Right atrium auricular region (tissue), 2 donors: ENCODE data around the gene KCNAB1. TPM values are rescaled to one million over a fixed set of nuclear protein-coding genes. Genes with fewer than 3 reads are reported as not detected.

Experiments used
- DNase-seq: peaks from one replicate; pipeline ENCODE4 v3.0.0-alpha.2; 2019; ENCODE audit warnings: low spot score
- H3K27ac ChIP-seq, 2 donors: fragments of 200-600 bp; sonication (generic); 1 replicate in 1 of 2; 2 replicates in 1 of 2; pipeline ENCODE4 v1.5.1; 2016 to 2019
- H3K27me3 ChIP-seq, 2 donors: fragments of 200-600 bp; sonication (generic); one replicate each; pipeline versions ENCODE4 v1.5.1 to v1.6.0; 2017 to 2019
- H3K36me3 ChIP-seq: fragments of 200-600 bp; sonication (generic); one replicate; pipeline ENCODE4 v1.5.1; 2016
- H3K4me1 ChIP-seq, 2 donors: fragments of 200-600 bp; sonication (generic); one replicate each; pipeline versions ENCODE4 v1.5.1 to v1.6.0; 2017 to 2019
- H3K4me3 ChIP-seq, 2 donors: fragments of 200-600 bp; sonication (generic); 1 replicate in 1 of 2; 2 replicates in 1 of 2; pipeline ENCODE4 v1.5.1; 2017 to 2019; ENCODE audit warnings: mild to moderate bottlenecking in 1 of 2, moderate library complexity in 1 of 2
- H3K9me3 ChIP-seq, 2 donors: fragments of 200-600 bp; sonication (generic); one replicate each; pipeline ENCODE4 v1.5.1; 2019
- total RNA-seq, 2 donors: library from RNA; depleted of rRNA; stranded (reverse); fragments of >200 nt; gene quantifications; one replicate each; pipeline ENCODE4 v1.1.0, GENCODE V29; 2016
- TF ChIP-seq, protein P1 (sequence below), 2 donors: fragments of 200-600 bp; sonication (generic); IDR thresholded peaks; one replicate each; pipeline ENCODE4 v1.5.1; 2019; ENCODE audit warnings: antibody characterized with exemption in 2 of 2

Gene KCNAB1
- total RNA-seq, 2 donors from 2014 or later: 2.0 to 3.2 TPM

DNA sequence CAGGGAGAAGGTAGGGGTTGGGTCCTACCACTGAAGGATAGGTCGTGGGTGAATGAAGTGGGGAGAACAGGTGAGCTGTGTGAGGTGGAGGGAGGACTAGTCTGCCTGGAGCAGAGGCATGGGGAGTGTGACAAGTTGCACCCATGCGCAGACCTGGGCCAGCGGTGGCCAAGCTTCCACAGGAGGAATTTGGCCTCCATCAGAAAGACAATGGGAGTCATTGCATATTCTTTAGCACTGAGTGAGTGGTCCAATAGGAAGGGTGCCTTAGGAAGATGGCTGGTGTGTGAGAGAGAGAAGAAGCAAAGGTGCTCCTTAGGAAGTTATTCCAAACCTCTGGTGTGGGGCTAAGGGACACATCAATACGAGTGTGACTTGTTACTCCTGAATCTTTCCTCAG, 191.1 kb downstream of the KCNAB1 start:
- TF ChIP-seq, protein P1, sequence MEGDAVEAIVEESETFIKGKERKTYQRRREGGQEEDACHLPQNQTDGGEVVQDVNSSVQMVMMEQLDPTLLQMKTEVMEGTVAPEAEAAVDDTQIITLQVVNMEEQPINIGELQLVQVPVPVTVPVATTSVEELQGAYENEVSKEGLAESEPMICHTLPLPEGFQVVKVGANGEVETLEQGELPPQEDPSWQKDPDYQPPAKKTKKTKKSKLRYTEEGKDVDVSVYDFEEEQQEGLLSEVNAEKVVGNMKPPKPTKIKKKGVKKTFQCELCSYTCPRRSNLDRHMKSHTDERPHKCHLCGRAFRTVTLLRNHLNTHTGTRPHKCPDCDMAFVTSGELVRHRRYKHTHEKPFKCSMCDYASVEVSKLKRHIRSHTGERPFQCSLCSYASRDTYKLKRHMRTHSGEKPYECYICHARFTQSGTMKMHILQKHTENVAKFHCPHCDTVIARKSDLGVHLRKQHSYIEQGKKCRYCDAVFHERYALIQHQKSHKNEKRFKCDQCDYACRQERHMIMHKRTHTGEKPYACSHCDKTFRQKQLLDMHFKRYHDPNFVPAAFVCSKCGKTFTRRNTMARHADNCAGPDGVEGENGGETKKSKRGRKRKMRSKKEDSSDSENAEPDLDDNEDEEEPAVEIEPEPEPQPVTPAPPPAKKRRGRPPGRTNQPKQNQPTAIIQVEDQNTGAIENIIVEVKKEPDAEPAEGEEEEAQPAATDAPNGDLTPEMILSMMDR (IDR thresholded peaks at IDR 0.05): no peak
- no peak for DNase-seq

DNA sequence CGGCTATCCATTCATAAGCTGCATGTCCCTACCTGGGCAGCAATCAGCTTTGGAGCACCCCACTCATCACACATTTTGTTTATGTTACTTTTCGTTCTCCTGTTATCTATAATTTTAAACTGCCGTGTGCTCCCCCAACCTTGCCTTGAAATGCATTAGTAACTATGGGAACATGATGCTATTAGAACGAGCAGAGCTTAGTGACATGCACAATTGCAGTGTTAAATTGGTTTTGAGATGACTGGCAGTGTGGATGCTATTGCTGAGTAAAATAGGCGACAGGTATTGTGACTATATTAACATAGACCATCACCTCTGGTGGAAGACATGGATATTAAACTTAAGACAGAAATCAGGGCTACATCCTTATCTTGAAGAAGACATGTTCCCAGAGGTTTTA, 191.6 kb downstream of the KCNAB1 start:
- Histone ChIP-seq H3K4me1 (no peaks in the 10 kb centered on the region), H3K27ac (no peak overlapping the region), H3K36me3 (no peaks in the 10 kb centered on the region), H3K4me3 (no peak overlapping the region), H3K9me3 (no peaks in the 10 kb centered on the region), H3K27me3 (no peaks in the 10 kb centered on the region)
- DNase-seq: no peak
- TF ChIP-seq, protein P1 (IDR thresholded peaks at IDR 0.05): no peak

More for the DNA sequence above, 191.1 kb downstream of the KCNAB1 start:
- Histone ChIP-seq H3K4me3 (no peak overlapping the region), H3K27ac (no peak overlapping the region), H3K9me3 (no peaks in the 10 kb centered on the region), H3K36me3 (no peaks in the 10 kb centered on the region), H3K4me1 (no peaks in the 10 kb centered on the region), H3K27me3 (no peaks in the 10 kb centered on the region)

DNA sequence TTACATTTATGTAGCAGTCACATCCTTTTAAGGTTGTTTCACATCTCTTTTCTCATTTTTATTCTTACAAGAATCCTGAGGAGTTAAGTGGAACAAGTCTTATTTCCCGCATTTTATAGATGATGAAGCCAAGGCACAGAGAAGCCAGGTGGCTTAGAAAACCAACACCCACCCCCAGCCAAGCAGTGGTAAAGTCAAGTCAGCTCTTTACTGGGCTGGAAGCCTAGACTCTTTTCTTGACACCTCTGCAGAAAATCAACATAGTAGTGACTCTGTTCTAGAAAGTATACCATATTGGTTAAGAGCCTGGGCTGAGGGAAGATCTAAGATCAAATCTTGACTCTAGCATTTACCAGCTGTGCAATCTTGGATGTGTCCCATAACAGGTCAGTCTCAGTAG, 195.7 kb downstream of the KCNAB1 start:
- Histone ChIP-seq H3K27ac (no peak overlapping the region), H3K4me1 (no peaks in the 10 kb centered on the region), H3K36me3 (no peaks in the 10 kb centered on the region), H3K9me3 (no peaks in the 10 kb centered on the region), H3K27me3 (no peaks in the 10 kb centered on the region), H3K4me3 (no peak overlapping the region)
- no peak for DNase-seq
- TF ChIP-seq, protein P1 (IDR thresholded peaks at IDR 0.05): no peak

DNA sequence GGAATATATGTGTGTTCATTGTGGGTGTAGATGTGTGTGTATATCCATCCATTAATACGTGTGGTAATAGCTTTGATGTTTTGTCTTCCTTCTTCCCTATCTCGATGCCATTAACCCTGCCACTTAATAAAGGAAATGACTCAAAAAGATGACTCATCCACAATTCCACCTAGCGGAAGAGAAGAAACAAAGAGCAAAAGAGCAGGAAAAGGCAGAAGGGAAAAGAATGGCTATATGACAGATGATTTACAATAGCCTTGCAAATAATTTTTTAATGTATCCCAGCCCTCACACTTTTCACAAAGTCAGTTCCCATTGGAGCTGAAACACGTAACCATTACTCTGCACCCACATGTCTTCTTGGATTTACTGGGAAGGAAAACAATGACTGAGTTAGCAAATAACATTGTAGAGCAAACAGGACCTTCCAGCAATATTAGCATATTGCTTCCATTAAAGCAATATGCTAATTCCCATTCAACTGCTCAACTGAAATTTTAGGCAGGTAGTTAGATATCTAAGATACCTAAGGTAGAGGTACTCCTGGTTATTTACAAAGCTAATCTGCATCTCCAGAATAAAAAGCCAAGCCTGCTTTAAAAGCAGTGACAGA, 197.2 kb downstream of the KCNAB1 start:
- no peaks in the 10 kb centered on the region for H3K36me3 ChIP-seq
- H3K4me3 ChIP-seq: no peak overlapping the region
- TF ChIP-seq, protein P1 (IDR thresholded peaks at IDR 0.05): no peak
- no peak for DNase-seq
- no peaks in the 10 kb centered on the region for H3K27me3 ChIP-seq
- H3K4me1 ChIP-seq: no peaks in the 10 kb centered on the region
- H3K27ac ChIP-seq: no peak overlapping the region
- no peaks in the 10 kb centered on the region for H3K9me3 ChIP-seq

DNA sequence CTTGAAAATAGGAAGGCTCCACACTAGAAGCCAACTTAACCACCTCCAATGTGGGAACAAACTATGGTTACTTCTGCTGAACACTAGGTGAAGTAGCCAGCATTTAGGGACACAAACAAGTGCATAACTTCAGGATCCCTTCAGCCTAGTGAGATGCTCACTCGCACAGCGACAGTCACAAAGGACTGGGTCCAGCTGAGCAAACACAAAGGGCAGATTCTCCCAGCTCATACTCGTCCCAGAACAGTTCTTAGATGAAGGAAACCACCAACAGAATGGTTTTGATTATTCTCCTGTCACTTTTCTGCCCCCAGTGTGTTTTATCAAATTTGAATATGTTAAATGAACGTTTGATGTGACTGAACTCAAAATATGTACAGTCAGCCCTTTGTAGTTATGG, 201.6 kb downstream of the KCNAB1 start:
- Histone ChIP-seq H3K9me3 (no peaks in the 10 kb centered on the region), H3K4me3 (no peak overlapping the region), H3K27me3 (no peaks in the 10 kb centered on the region), H3K4me1 (no peaks in the 10 kb centered on the region), H3K36me3 (no peaks in the 10 kb centered on the region), H3K27ac (no peak overlapping the region)
- TF ChIP-seq, protein P1 (IDR thresholded peaks at IDR 0.05): no peak
- no peak for DNase-seq

DNA sequence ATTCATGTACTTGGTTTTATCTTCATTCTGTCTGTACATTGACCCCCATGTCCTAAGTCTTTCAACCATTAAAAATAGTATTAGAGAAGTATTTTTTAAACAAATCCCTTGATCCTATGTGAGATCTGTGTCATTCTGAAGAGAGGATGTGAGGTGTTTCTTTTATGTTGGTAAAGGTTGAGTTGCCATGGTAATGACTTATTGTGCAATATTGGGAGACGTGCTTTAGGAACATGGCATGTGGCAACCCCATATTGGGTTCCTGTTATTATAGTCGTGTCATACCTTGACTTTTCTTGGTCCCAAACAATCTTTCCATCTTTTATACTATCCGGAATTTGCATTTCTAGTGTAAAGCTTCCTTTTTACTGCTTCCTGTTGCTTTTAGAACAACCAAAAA, 203.1 kb downstream of the KCNAB1 start:
- Histone ChIP-seq H3K27ac (no peak overlapping the region), H3K36me3 (no peaks in the 10 kb centered on the region), H3K9me3 (no peaks in the 10 kb centered on the region), H3K4me1 (no peaks in the 10 kb centered on the region), H3K4me3 (no peak overlapping the region), H3K27me3 (no peaks in the 10 kb centered on the region)
- DNase-seq: no peak
- TF ChIP-seq, protein P1 (IDR thresholded peaks at IDR 0.05): no peak
